Measurements from ENCODE around the gene LIPK. TPM values are rescaled to one million over a fixed set of nuclear protein-coding genes. Genes with fewer than 3 reads are reported as not detected.
"Not testable (repeated sequence)": the region's sequence is repeated elsewhere in the genome, so short reads cannot be mapped to it uniquely, and the experiment has no call there.

LIPK gene
- polyA plus RNA-seq, 1 experiment = not detected

DNA sequence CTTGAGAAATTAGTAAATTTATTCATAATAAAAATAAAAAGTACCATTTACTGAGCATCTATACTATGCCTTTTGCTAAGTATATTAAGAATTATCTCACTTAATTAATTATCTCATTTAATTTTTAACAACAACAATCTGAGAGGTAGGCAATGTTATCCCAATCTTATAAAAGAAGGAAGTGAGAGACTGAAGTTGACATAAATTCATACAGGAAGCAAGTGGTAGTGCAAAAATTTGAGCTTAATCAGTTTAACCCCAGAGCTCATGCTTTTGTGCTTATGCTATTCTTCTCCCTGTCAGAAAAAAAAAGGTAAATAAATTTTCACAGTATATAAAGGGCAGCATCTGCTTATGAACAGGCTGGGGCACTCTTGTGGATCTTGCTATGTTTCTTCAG lies 44.5 kb upstream of the LIPK start:
- no peaks in the 10 kb centered on the region for H3K27me3 ChIP-seq (ENCODE audit: control insufficient read depth, insufficient read depth, low read length)
- POLR2A ChIA-PET = interaction anchor here (0.6 to 0.7 kb wide), 2 partner anchors 29 to 36 kb away, joined by 3 to 8 read pairs; no protein-coding TSS in a partner anchor
- no peak for DNase-seq (ENCODE audit: low read depth)
- TF ChIP-seq, protein P1, sequence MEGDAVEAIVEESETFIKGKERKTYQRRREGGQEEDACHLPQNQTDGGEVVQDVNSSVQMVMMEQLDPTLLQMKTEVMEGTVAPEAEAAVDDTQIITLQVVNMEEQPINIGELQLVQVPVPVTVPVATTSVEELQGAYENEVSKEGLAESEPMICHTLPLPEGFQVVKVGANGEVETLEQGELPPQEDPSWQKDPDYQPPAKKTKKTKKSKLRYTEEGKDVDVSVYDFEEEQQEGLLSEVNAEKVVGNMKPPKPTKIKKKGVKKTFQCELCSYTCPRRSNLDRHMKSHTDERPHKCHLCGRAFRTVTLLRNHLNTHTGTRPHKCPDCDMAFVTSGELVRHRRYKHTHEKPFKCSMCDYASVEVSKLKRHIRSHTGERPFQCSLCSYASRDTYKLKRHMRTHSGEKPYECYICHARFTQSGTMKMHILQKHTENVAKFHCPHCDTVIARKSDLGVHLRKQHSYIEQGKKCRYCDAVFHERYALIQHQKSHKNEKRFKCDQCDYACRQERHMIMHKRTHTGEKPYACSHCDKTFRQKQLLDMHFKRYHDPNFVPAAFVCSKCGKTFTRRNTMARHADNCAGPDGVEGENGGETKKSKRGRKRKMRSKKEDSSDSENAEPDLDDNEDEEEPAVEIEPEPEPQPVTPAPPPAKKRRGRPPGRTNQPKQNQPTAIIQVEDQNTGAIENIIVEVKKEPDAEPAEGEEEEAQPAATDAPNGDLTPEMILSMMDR (IDR thresholded peaks at IDR 0.05; ENCODE audit: insufficient read depth, low read depth, low read length) = no peak
- H3K4me3 ChIP-seq (ENCODE audit: low read depth, low read length) = no peak overlapping the region
- CTCF ChIA-PET = no interaction called here
- no peaks in the 10 kb centered on the region for H3K36me3 ChIP-seq (ENCODE audit: control insufficient read depth, insufficient read depth, low read length)

DNA sequence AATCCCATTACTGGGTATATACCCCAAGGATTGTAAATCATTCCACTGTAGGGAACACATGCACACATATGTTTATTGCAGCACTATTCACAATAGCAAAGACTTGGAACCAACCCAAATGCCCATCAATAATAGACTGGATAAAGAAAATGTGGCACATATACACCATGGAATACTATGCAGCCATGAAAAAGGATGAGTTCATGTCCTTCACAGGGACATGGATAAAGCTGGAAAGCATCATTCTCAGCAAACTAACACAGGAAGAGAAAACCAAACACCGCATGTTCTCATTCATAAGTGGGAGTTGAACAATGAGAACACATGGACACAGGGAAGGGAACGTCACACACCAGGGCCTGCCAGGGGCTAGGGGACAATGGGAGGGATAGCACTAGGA lies 42.9 kb upstream of the LIPK start:
- H3K36me3 ChIP-seq (ENCODE audit: control insufficient read depth, insufficient read depth, low read length); DNase-seq (ENCODE audit: low read depth); POLR2A ChIA-PET; H3K4me3 ChIP-seq (ENCODE audit: low read depth, low read length); CTCF ChIA-PET; H3K27me3 ChIP-seq (ENCODE audit: control insufficient read depth, insufficient read depth, low read length): not testable (repeated sequence)

GRCh38 chr10:88664142-88664541 lies 41.9 kb upstream of the LIPK start, which contains the start of gene LIPF:
TSS of gene LIPF (plus strand) at chr10:88664442. CDS start at chr10:88667298, 2,856 bp downstream.
- no peak within 1 kb of the TSS for H3K4me3 ChIP-seq (ENCODE audit: low read depth, low read length)
- CTCF ChIA-PET = no interaction called here
- TF ChIP-seq, protein P1 (IDR thresholded peaks at IDR 0.05; ENCODE audit: insufficient read depth, low read depth, low read length) = no peak
- H3K27me3 ChIP-seq (ENCODE audit: control insufficient read depth, insufficient read depth, low read length) = no peaks in the 10 kb centered on the region
- H3K36me3 ChIP-seq (ENCODE audit: control insufficient read depth, insufficient read depth, low read length) = no peaks in the 10 kb centered on the region
- no peak for DNase-seq (ENCODE audit: low read depth)
- POLR2A ChIA-PET = no interaction called here

DNA sequence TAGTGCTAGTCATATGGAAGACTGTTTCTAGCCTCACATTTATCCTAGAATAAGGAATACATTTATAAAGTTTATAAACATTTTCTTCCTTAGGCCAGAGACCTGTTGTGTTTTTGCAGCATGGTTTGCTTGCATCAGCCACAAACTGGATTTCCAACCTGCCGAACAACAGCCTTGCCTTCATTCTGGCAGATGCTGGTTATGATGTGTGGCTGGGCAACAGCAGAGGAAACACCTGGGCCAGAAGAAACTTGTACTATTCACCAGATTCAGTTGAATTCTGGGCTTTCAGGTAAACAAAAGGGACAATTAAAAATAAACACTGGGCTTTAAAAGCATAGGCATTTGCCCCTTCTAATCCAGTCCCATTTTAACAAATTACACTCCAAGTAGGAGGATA lies 37.6 kb upstream of the LIPK start:
- CTCF ChIA-PET = no interaction called here
- no peak overlapping the region for H3K4me3 ChIP-seq (ENCODE audit: low read depth, low read length)

DNA sequence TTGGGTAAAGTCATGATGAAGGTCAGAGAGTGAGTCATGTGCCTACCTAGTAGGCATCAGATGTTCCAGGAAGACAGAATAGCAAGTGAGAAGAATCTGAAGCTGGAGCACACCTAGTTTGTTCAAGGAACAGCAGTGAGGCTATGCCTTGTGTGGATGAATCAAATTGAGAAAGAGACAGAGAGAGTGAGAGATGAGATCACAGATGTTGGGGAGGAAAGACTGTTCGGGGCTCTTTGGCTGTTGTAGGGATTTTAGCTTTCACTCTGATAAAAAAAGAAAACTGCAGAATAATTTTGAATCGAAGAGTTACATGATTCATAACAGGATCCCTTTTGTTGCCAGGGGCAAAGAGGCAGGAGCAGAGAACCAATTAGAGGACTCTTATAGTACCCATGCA lies 35.6 kb upstream of the LIPK start:
- ChIA-PET POLR2A (no interaction called here), CTCF (interaction anchor here (1.0 to 1.8 kb wide), 3 partner anchors 11 to 88 kb away, joined by 3 to 6 read pairs (median 4); partner anchors contain the start of gene RNLS)
- TF ChIP-seq, protein P1 (IDR thresholded peaks at IDR 0.05; ENCODE audit: insufficient read depth, low read depth, low read length) = no peak
- DNase-seq (ENCODE audit: low read depth) = no peak
- no peaks in the 10 kb centered on the region for H3K36me3 ChIP-seq (ENCODE audit: control insufficient read depth, insufficient read depth, low read length)
- H3K27me3 ChIP-seq (ENCODE audit: control insufficient read depth, insufficient read depth, low read length) = no peaks in the 10 kb centered on the region
- no peak overlapping the region for H3K4me3 ChIP-seq (ENCODE audit: low read depth, low read length)

More for the DNA sequence above, 37.6 kb upstream of the LIPK start:
- TF ChIP-seq, protein P1 (IDR thresholded peaks at IDR 0.05; ENCODE audit: insufficient read depth, low read depth, low read length) = no peak
- no peaks in the 10 kb centered on the region for H3K36me3 ChIP-seq (ENCODE audit: control insufficient read depth, insufficient read depth, low read length)
- no peaks in the 10 kb centered on the region for H3K27me3 ChIP-seq (ENCODE audit: control insufficient read depth, insufficient read depth, low read length)
- DNase-seq (ENCODE audit: low read depth) = no peak
- POLR2A ChIA-PET = no interaction called here

GRCh38 chr10:88672041-88672440 lies 34.0 kb upstream of the LIPK start:
- DNase-seq (ENCODE audit: low read depth) = no peak
- Histone ChIP-seq H3K4me3 (ENCODE audit: low read depth, low read length) (no peak overlapping the region), H3K27me3 (ENCODE audit: control insufficient read depth, insufficient read depth, low read length) (no peaks in the 10 kb centered on the region), H3K36me3 (ENCODE audit: control insufficient read depth, insufficient read depth, low read length) (no peaks in the 10 kb centered on the region)
- POLR2A ChIA-PET = no interaction called here
- TF ChIP-seq, protein P1 (IDR thresholded peaks at IDR 0.05; ENCODE audit: insufficient read depth, low read depth, low read length) = no peak
- CTCF ChIA-PET = no interaction called here
